ENCODE measurements around the gene ADAMTSL1. TPM values are rescaled to one million over a fixed set of nuclear protein-coding genes. Genes with fewer than 3 reads are reported as not detected.

The ADAMTSL1 gene
- total and polyA plus RNA-seq, 2 experiments from 2014 or later, result 2.3 to 5.0 TPM

GRCh38 chr9:18923167-18923566, 449.2 kb downstream of the ADAMTSL1 start:
- no peak overlapping the region for H3K27ac ChIP-seq (ENCODE audit: low read depth)
- ATAC-seq, result no peak
- H3K36me3 ChIP-seq (ENCODE audit: insufficient read depth), result no peaks in the 10 kb centered on the region
- H3K4me3 ChIP-seq, result no peak overlapping the region
- H3K27ac Mint-ChIP-seq, result no peak overlapping the region
- H4K20me1 ChIP-seq (replicated peaks; ENCODE audit: insufficient read depth), result no peaks in the 10 kb centered on the region
- no peaks in the 10 kb centered on the region; the same call in 2 of the 3 replicates for H3K9me3 Mint-ChIP-seq
- no peaks in the 10 kb centered on the region for H3F3A ChIP-seq (replicated peaks; ENCODE audit: low read depth)
- H3K4me1 ChIP-seq (ENCODE audit: insufficient read depth), result no peaks in the 10 kb centered on the region
- no peak for DNase-seq (ENCODE audit: low spot score)
- H3K4me1 Mint-ChIP-seq, result 0 out of 3 replicates have a peak, but pooled peaks cover 3% of the 10 kb centered on the region
- no peaks in the 10 kb centered on the region for H3K9me2 ChIP-seq (ENCODE audit: insufficient read depth)
- no peaks in the 10 kb centered on the region for H3K79me2 ChIP-seq (replicated peaks; ENCODE audit: insufficient read depth)
- no peak overlapping the region for H3K4me3 Mint-ChIP-seq
- H3K36me3 Mint-ChIP-seq (ENCODE audit: low read depth), result no peaks in the 10 kb centered on the region
- peaks cover 6% of the 10 kb centered on the region for H3K27me3 Mint-ChIP-seq (ENCODE audit: insufficient read depth, low read depth, poor library complexity)
- no peaks in the 10 kb centered on the region for H3K27me3 ChIP-seq (ENCODE audit: insufficient read depth)
- H2AFZ ChIP-seq, result no peak overlapping the region
- TF ChIP-seq POLR2AphosphoS5 (IDR thresholded peaks at IDR 0.05; ENCODE audit: low read depth), result no peak
- TF ChIP-seq, protein P1, sequence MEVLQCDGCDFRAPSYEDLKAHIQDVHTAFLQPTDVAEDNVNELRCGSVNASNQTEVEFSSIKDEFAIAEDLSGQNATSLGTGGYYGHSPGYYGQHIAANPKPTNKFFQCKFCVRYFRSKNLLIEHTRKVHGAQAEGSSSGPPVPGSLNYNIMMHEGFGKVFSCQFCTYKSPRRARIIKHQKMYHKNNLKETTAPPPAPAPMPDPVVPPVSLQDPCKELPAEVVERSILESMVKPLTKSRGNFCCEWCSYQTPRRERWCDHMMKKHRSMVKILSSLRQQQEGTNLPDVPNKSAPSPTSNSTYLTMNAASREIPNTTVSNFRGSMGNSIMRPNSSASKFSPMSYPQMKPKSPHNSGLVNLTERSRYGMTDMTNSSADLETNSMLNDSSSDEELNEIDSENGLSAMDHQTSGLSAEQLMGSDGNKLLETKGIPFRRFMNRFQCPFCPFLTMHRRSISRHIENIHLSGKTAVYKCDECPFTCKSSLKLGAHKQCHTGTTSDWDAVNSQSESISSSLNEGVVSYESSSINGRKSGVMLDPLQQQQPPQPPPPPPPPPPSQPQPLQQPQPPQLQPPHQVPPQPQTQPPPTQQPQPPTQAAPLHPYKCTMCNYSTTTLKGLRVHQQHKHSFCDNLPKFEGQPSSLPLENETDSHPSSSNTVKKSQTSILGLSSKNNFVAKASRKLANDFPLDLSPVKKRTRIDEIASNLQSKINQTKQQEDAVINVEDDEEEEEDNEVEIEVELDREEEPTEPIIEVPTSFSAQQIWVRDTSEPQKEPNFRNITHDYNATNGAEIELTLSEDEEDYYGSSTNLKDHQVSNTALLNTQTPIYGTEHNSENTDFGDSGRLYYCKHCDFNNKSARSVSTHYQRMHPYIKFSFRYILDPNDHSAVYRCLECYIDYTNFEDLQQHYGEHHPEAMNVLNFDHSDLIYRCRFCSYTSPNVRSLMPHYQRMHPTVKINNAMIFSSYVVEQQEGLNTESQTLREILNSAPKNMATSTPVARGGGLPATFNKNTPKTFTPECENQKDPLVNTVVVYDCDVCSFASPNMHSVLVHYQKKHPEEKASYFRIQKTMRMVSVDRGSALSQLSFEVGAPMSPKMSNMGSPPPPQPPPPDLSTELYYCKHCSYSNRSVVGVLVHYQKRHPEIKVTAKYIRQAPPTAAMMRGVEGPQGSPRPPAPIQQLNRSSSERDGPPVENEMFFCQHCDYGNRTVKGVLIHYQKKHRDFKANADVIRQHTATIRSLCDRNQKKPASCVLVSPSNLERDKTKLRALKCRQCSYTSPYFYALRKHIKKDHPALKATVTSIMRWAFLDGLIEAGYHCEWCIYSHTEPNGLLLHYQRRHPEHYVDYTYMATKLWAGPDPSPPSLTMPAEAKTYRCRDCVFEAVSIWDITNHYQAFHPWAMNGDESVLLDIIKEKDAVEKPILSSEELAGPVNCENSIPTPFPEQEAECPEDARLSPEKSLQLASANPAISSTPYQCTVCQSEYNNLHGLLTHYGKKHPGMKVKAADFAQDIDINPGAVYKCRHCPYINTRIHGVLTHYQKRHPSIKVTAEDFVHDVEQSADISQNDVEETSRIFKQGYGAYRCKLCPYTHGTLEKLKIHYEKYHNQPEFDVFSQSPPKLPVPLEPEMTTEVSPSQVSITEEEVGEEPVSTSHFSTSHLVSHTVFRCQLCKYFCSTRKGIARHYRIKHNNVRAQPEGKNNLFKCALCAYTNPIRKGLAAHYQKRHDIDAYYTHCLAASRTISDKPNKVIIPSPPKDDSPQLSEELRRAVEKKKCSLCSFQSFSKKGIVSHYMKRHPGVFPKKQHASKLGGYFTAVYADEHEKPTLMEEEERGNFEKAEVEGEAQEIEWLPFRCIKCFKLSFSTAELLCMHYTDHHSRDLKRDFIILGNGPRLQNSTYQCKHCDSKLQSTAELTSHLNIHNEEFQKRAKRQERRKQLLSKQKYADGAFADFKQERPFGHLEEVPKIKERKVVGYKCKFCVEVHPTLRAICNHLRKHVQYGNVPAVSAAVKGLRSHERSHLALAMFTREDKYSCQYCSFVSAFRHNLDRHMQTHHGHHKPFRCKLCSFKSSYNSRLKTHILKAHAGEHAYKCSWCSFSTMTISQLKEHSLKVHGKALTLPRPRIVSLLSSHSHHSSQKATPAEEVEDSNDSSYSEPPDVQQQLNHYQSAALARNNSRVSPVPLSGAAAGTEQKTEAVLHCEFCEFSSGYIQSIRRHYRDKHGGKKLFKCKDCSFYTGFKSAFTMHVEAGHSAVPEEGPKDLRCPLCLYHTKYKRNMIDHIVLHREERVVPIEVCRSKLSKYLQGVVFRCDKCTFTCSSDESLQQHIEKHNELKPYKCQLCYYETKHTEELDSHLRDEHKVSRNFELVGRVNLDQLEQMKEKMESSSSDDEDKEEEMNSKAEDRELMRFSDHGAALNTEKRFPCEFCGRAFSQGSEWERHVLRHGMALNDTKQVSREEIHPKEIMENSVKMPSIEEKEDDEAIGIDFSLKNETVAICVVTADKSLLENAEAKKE (CRISPR knock-in tag; IDR thresholded peaks at IDR 0.05), result no peak
- no peak for TF ChIP-seq EZH2 (IDR thresholded peaks at IDR 0.05; ENCODE audit: low read depth, unreplicated experiment)
- TF ChIP-seq EZH2phosphoT487 (IDR thresholded peaks at IDR 0.05; ENCODE audit: unreplicated experiment), result no peak
- no peak for TF ChIP-seq NANOG (IDR thresholded peaks at IDR 0.05; ENCODE audit: borderline replicate concordance)
- TF ChIP-seq ZNF331 (CRISPR knock-in tag; IDR thresholded peaks at IDR 0.05; ENCODE audit: low read depth), result no peak
- no peak for TF ChIP-seq ZNF114 (CRISPR knock-in tag; IDR thresholded peaks at IDR 0.05)
- no peak for TF ChIP-seq STAT1 (IDR thresholded peaks at IDR 0.05; ENCODE audit: unreplicated experiment)
- no peak for TF ChIP-seq CREB1 (CRISPR knock-in tag; IDR thresholded peaks at IDR 0.05; ENCODE audit: low read depth)
- H3K4me2 ChIP-seq, result no peak overlapping the region
